Nephron (organoid): ENCODE results near the gene HOPX.

Source experiments
- H3K27ac Mint-ChIP-seq, 3 experiments: 2 replicates each; pipeline ENCODE4 v1.8.0; 2020; ENCODE audit warnings: mixed read lengths in 3 of 3, mild to moderate bottlenecking in 2 of 3, moderate library complexity in 1 of 3
- H3K27me3 Mint-ChIP-seq: 2 replicates; pipeline ENCODE4 v1.8.0; 2021; ENCODE audit warnings: low read depth, mild to moderate bottlenecking, moderate library complexity, mixed read lengths
- H3K36me3 Mint-ChIP-seq: 2 replicates; pipeline ENCODE4 v1.8.0; 2020; ENCODE audit warnings: low read depth, mixed read lengths
- H3K4me1 Mint-ChIP-seq: 2 replicates; pipeline ENCODE4 v1.8.0; 2020; ENCODE audit warnings: mixed read lengths
- H3K4me3 Mint-ChIP-seq, 3 experiments: 2 replicates each; pipeline ENCODE4 v1.8.0; 2020; ENCODE audit warnings: mild to moderate bottlenecking in 3 of 3, mixed read lengths in 3 of 3, moderate library complexity in 2 of 3
- H3K9me3 Mint-ChIP-seq: 2 replicates; pipeline ENCODE4 v1.8.0; 2020; ENCODE audit warnings: mixed read lengths
- CTCF ChIP-seq, 3 experiments: fragments of 200-600 bp; sonication (generic); IDR thresholded peaks; one replicate each; pipeline ENCODE4 v1.5.0; 2021; ENCODE audit warnings: antibody characterized with exemption in 3 of 3; ENCODE audit not compliant: unreplicated experiment in 3 of 3

The HOPX gene

GRCh38 chr4:56666279-56666678, 14.8 kb downstream of the HOPX start:
- Mint-ChIP-seq H3K4me1 (no peaks in the 10 kb centered on the region), H3K27ac (no peak overlapping the region), H3K36me3 (no peaks in the 10 kb centered on the region), H3K9me3 (no peaks in the 10 kb centered on the region), H3K27me3 (peaks cover 15% of the 10 kb centered on the region), H3K4me3 (no peak overlapping the region)
- TF ChIP-seq CTCF (IDR thresholded peaks at IDR 0.05; ENCODE audit: unreplicated experiment in 3 of 3): no peak

GRCh38 chr4:56665781-56666180, 15.3 kb downstream of the HOPX start:
- Mint-ChIP-seq H3K27ac (no peak overlapping the region), H3K9me3 (no peaks in the 10 kb centered on the region), H3K4me1 (no peaks in the 10 kb centered on the region), H3K4me3 (no peak overlapping the region), H3K27me3 (peaks cover 15% of the 10 kb centered on the region), H3K36me3 (no peaks in the 10 kb centered on the region)
- TF ChIP-seq CTCF (IDR thresholded peaks at IDR 0.05; ENCODE audit: unreplicated experiment in 3 of 3): no peak

GRCh38 chr4:56662782-56663468, 18.2 kb downstream of the HOPX start:
- Mint-ChIP-seq H3K4me1 (peaks cover 18% of the 10 kb centered on the region), H3K27me3 (peaks cover 31% of the 10 kb centered on the region), H3K9me3 (no peaks in the 10 kb centered on the region), H3K27ac (no peak overlapping the region), H3K4me3 (no peak overlapping the region), H3K36me3 (no peaks in the 10 kb centered on the region)
- TF ChIP-seq CTCF (IDR thresholded peaks at IDR 0.05; ENCODE audit: unreplicated experiment in 3 of 3): no peak

GRCh38 chr4:56659946-56660345, 21.1 kb downstream of the HOPX start:
- no peaks in the 10 kb centered on the region for H3K36me3 Mint-ChIP-seq
- H3K27me3 Mint-ChIP-seq: peaks cover 51% of the 10 kb centered on the region
- no peaks in the 10 kb centered on the region for H3K9me3 Mint-ChIP-seq
- peak overlapping the region in 1 of 3 experiments; percentile 80 for H3K27ac Mint-ChIP-seq
- H3K4me1 Mint-ChIP-seq: peaks cover 38% of the 10 kb centered on the region
- no peak for TF ChIP-seq CTCF (IDR thresholded peaks at IDR 0.05; ENCODE audit: unreplicated experiment in 3 of 3)
- H3K4me3 Mint-ChIP-seq: no peak overlapping the region

GRCh38 chr4:56658528-56658927, 22.6 kb downstream of the HOPX start:
- TF ChIP-seq CTCF (IDR thresholded peaks at IDR 0.05; ENCODE audit: unreplicated experiment in 3 of 3): no peak
- H3K27ac Mint-ChIP-seq: peak overlapping the region; percentile 61 to 80 (median 63)
- H3K27me3 Mint-ChIP-seq: peaks cover 60% of the 10 kb centered on the region
- peaks cover 53% of the 10 kb centered on the region for H3K4me1 Mint-ChIP-seq
- H3K36me3 Mint-ChIP-seq: no peaks in the 10 kb centered on the region
- no peaks in the 10 kb centered on the region for H3K9me3 Mint-ChIP-seq
- H3K4me3 Mint-ChIP-seq: peak overlapping the region; percentile 54 to 80 (median 76)

DNA sequence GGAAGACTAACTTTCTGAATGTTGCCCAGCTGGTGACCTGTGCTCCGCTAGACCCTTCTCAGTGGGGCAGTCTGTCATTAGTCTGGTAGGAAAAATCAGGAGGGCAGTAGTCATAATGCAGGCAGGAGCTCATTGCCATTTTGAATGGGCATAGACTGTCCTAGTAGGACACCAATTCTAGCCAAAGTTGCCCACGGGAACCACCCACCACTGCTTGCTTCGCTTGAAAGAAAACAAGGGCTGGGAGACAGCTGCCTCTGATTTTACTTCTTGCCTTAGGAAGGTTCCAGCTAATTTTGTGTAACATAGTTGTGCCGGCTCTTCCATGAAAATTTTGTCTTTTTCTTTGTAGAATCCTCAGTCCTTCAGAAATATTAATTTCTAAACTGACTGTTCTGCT, 23.3 kb downstream of the HOPX start:
- H3K4me1 Mint-ChIP-seq: peaks cover 56% of the 10 kb centered on the region
- TF ChIP-seq CTCF (IDR thresholded peaks at IDR 0.05; ENCODE audit: unreplicated experiment in 3 of 3): no peak
- H3K27ac Mint-ChIP-seq: peak overlapping the region; percentile 61 to 80 (median 63)
- peaks cover 57% of the 10 kb centered on the region for H3K27me3 Mint-ChIP-seq
- no peaks in the 10 kb centered on the region for H3K36me3 Mint-ChIP-seq
- no peaks in the 10 kb centered on the region for H3K9me3 Mint-ChIP-seq
- H3K4me3 Mint-ChIP-seq: peak overlapping the region; percentile 60 to 80 (median 76)
